Activated T-cell treated with anti-CD3 and anti-CD28 coated beads, Interleukin-2, amount 50 U/mL, for 1 hour (primary cell): ENCODE measurements around the gene STRA6.

Source experiments
- DNase-seq: peaks from one replicate; pipeline ENCODE4 v3.0.0-alpha.2; 2020

The STRA6 gene, protein sequence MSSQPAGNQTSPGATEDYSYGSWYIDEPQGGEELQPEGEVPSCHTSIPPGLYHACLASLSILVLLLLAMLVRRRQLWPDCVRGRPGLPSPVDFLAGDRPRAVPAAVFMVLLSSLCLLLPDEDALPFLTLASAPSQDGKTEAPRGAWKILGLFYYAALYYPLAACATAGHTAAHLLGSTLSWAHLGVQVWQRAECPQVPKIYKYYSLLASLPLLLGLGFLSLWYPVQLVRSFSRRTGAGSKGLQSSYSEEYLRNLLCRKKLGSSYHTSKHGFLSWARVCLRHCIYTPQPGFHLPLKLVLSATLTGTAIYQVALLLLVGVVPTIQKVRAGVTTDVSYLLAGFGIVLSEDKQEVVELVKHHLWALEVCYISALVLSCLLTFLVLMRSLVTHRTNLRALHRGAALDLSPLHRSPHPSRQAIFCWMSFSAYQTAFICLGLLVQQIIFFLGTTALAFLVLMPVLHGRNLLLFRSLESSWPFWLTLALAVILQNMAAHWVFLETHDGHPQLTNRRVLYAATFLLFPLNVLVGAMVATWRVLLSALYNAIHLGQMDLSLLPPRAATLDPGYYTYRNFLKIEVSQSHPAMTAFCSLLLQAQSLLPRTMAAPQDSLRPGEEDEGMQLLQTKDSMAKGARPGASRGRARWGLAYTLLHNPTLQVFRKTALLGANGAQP

DNA sequence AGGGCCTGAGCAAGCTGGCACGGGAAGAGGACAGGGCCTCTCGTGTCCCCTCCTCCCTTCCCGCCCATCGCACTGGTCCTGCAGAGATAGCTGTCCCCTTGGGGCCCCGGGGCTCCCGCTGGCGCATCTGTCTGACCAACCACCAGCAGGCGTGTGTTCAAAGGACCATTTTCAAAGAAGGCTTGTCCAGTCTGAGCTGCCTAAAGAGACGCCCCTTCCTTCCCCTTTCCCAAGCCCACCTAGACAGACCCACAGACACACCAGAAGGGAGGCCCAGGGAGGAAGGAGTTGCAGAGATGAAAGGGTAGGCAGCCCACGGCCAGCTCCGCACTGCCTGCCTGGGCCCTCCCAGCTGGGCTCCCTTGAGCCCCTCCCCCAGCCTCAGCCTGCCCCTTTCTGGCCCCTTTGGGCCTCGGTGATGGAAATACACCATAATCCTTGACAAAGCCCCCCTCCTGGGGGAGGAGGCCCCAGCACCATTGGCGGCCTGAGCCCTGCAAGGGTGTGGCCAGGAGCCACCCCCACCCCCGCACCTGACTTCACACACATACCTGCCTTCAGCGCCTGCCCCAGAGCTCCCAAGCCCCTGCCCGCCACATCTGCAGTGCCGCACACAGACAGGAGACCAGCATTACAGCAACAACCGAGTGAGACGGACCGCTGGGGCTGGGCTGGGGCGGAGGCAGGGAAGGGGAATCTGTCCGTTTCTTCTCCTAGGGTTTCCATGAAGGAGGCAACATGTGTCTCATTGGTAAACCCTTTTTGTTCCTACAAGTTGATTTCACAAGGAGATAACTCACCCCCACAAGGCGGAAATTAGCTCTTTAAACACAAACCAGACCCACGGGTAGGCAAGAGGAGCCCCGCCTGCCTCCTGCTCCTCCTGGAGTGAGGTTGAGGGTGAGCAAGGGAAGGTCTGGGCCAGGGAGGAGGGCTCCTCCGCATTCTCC lies at the start of gene STRA6:
Gene STRA6 (minus strand): TSS at position 336 of the 950 bp plus-strand sequence. CDS start 520 bp downstream, outside the sequence.
- no peak for DNase-seq

DNA sequence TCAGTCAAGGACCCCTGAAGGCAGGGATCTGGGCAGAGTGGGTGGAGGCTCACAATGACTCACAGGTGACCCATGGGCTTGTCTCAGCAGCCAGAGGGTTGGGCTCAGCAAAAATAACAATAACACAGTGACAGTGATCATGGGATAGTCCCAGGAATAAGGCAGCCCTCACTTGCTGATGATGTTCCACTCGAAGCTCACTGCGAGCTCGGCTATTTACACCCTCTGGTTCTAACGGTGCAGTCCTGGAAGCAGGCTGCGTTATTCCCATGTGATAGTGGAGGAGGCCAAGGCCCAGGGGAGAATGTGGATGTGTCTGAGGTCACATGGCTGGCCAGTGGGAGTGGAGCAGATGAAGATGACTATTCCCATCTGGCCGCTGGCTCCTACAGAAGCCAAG lies 49.7 kb upstream of the STRA6 start:
- DNase-seq = no peak

DNA sequence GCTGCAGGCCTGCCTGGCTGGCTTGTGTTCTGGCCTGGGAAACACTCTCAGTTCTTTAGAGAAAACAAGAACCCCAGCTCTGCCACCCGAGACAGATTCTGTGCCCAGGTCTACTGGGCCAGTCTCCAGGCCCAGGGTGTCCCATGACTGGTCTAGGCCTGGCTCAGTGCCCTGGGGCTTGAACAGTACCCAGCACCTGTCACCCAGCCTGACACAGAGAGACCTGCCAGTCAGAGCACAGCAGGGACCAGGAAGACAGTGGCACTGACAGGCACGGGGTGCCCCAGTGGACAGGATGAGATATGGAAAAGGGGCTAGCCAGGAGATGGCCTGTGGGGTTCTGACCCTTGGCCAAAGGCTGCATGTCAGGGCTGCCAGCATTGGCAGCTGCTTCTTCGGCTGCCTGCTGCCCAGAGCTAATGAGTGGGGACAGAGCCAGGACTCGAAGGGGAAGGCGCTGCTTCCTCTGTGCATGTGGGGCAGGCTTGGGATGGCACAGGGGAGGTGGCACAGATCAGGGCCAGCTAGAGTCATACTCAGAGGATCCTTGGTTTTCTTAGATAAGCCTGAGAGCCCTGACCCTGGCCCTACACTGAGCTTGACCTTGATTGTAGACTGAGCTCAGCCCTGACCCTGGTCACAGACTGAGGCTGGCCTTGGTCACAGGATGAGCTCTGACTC lies 48.7 kb upstream of the STRA6 start:
- DNase-seq = no peak

GRCh38 chr15:74250266-74250665 lies 47.7 kb upstream of the STRA6 start:
- no peak for DNase-seq

DNA sequence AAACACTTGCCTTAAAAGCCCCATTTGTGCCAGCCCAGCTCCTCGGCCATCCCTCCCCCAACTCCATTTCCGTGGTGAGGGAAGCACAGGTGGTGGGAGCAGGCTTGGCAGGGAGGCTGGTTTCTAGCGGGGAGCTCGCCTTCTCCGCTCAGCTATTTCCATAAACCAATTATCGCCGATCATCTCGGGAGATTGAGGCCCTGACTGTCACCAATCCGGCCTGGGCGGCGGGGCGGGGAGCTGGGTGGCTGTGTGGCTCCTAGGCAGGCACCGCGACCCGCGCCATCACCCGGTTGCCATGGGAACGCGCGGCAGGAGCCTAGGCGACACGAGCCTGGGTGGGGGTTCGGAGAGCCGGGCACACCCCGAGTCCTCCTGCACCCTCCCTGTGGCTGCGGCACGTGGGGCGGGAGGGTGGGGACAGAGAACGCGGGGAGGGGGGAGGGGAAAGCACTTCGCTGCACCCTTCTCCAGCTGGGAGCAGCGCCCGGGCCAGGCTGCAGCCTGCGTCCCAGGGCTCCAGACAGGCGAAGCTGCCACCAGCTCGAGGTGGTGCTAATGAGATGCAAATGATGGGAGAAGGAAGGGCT lies 42.9 kb upstream of the STRA6 start:
- no peak for DNase-seq

DNA sequence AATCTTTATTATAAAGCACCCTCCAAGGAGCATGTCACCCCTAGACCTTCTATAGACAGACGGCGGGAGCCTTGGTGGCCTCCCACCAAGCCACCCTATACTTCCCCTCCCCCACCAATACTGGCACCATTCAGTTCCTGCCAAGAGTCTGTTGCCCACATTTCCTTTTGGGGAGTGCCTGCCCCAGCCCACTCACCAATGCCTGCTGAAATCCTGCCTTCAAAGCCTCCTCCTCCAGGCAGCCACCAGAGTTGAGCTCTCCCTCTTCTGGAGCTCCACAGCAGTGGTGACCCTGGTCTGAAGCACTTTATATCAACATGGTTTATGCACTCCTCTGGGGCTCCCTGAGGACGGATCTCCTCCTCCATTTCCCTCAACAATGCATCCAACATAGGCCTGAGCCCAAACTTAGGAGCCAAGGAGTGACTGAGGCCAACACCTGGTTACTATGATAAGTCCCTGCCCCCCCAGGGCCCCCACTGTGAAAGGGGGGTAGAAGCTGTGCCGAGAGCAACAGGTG lies 42.3 kb upstream of the STRA6 start:
- no peak for DNase-seq

DNA sequence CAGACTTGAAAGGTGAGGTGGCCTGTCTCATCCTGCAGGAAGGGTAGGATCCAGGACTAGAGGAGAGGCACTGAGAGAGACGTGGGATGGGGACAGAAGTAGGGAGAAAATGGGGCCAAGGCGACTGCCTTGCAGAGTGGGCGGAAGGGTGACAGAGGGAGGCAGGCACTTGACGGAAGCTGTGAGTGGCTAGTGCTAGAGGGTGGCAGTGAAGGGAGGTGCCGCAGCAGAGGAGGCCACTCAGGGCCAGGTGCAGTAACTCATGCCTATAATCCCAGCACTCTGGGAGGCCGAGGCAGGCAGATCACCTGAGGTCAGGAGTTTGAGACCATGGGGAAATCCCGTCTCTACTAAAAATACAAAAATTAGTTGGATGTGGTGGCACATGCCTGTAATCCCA lies 40.8 kb upstream of the STRA6 start:
- DNase-seq = no peak

DNA sequence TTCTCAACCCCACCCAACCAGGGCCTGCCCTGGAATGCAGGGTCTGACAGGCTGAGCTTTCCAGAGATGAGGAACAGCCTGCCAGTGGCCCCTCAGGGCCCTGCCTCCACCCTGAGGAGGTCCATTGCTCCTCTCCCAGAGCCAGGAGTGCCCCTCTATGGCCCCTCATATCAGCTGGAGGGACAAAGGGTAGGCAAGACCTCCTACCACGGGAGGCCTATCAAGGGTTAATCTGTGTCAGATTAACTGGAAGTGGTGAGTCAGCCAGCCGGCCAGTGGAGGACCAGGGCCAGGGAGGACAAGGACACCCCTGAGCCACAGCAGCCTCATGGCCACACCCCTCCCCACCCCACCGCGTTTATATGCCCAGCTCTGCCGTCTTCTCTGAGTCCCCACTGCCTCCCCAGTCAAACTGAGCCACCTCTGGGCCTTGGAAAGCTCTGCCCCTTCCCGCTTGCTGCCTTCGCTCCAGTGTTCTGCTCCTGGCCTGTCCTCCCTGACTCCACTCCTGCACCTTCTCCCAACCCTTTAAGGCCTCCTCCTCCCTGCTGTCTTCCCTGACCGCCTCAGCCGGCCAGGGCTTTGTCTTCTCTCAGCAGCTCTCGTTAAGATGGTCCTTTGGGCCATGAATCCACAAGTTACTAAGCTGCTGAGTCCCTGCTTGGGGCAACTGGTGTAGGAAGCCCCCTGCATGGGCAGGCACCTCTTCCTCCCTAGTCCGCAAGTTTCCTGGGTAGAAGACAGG lies 40.0 kb upstream of the STRA6 start:
- DNase-seq = no peak

DNA sequence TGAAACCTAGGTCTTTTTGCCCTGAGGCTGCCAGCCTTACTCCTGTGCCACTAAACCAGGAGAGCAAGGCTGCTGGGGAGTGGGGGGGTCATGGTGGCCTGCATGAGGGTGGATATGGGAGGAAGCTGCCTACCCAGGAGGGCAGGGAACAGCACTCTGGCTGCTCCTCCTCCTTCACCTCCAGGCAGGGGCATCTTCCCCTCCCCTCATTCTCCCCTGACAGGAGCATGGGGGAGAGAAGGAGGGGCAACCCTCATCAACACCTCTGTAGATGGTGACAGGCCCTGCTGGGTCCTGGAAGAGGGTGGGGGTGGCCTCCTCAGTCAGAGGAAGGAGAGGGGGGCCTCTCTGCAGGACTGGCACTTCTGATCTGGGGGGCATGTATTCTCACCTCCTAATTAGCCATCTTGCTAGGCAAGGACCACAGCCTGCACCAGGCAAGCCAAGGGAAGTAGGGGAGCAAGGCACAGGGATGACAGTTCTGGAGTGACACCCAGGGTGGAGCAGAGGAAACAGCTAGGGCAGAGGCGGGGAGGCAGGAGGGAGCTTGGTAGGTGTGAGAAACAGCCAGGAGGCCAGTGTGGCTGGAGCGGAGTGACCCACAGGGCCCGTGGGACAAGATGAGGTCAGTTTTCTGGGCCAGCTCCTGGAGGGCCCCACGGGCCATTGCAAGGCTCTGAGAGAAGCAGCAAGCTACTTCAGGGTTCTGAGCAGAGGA lies 38.5 kb upstream of the STRA6 start:
- no peak for DNase-seq

GRCh38 chr15:74240002-74240568 lies 37.5 kb upstream of the STRA6 start:
- DNase-seq = no peak

GRCh38 chr15:74239051-74239705 lies 36.6 kb upstream of the STRA6 start:
- DNase-seq = no peak

- no peak for DNase-seq
Measured at GRCh38 chr15:74235962-74236361, 33.4 kb upstream of the STRA6 start, which contains the start of gene CCDC33. TSS of gene CCDC33 (plus strand) at chr15:74236326. CDS start at chr15:74236720, 394 bp downstream.

DNA sequence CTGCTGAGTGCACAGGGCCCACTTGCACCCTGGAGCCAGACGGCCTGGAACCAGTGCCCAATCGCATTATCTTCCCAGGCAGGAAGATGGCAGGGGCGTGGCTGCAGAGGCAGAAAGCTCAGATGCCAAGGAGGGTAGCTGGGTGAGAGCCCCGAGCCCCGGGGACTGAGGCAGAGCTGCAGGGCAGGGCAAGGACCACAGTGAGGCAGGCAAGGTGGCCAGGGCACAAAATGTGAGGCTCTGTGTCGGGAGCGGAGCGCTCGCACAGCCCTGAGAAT lies 31.9 kb upstream of the STRA6 start:
- no peak for DNase-seq

- DNase-seq = no peak
Measured at GRCh38 chr15:74233851-74234597, 31.4 kb upstream of the STRA6 start.

GRCh38 chr15:74233373-74233772 lies 30.8 kb upstream of the STRA6 start:
- DNase-seq = no peak

DNA sequence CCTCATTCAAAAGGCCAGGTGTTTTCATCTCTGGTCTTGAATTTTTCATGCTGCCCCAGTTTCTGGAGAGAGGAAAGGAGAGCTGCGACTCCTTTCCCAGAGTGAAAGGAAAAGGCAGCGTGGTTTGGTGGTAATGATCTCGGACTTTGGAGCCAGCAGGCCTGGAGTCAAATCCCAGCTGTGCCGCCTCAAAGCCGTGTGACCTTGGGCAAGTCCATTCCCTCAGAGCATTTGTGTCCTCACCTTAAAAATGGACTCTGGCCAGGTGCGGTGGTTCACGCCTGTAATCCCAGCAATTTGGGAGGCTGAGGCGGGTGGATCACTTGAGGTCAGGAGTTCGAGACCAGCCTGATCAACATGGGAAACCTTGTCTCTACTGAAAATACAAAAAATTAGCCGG lies 28.9 kb upstream of the STRA6 start:
- no peak for DNase-seq

- DNase-seq = no peak
Measured at GRCh38 chr15:74229686-74230085, 27.1 kb upstream of the STRA6 start.

GRCh38 chr15:74228723-74229081 lies 26.1 kb upstream of the STRA6 start:
- DNase-seq = no peak
